Stimulated activated CD8-positive, alpha-beta memory T cell treated with anti-CD3 and anti-CD28 coated beads, Interleukin-12 subunit alpha, Interleukin-12 subunit beta, amount 100 ng/mL, for 24 hours (primary cell): ENCODE results near the gene RYR3.

Experiments
- DNase-seq: peaks from one replicate; pipeline ENCODE4 v3.0.0-alpha.2; 2020; ENCODE audit errors: extremely low read depth

RYR3 gene

GRCh38 chr15:33449810-33450209, 139.0 kb downstream of the RYR3 start:
- no peak for DNase-seq

GRCh38 chr15:33451385-33451784, 140.6 kb downstream of the RYR3 start:
- DNase-seq, result no peak

DNA sequence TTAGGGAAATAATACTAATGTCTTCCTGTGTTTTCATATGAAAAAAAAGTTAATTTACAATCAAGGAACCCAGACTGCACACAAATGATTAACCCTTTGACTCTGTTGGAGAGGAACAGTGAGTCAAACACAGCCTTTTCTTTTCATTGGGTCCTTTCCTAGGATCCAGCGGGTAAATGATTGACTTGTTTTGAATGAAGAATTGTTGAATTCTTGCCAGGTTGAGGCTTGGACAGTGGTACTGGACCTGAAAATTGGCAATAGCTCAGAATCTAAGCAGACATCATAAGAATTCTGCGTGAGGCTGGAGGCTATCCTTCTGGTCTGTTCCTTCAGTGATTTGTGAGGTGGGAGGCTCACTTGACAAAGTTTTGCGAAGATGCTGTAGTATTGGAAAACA, 143.0 kb downstream of the RYR3 start:
- no peak for DNase-seq

DNA sequence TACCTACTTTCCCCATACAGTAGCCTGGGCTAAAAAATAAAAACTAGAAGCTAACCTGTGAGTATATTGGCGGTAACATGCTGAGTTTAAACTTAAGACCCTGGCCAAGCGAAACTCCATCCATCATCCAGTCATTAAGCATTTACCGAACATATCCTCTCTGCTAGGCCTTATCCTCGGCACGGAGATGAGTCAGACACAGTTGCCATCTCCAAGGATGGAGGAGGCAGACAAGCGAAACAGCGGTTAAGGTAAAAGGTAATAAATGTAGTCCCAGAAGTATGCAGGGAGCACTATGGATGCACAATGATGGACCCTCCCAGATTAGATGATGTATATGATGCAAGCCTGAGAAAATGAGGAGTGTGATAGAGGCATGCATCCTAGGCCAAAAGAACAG, 143.6 kb downstream of the RYR3 start:
- no peak for DNase-seq

GRCh38 chr15:33454996-33455395, 144.2 kb downstream of the RYR3 start:
- no peak for DNase-seq

GRCh38 chr15:33458421-33458820, 147.7 kb downstream of the RYR3 start:
- no peak for DNase-seq

GRCh38 chr15:33460166-33460805, 149.5 kb downstream of the RYR3 start:
- no peak for DNase-seq

GRCh38 chr15:33461671-33462070, 150.9 kb downstream of the RYR3 start:
- no peak for DNase-seq

DNA sequence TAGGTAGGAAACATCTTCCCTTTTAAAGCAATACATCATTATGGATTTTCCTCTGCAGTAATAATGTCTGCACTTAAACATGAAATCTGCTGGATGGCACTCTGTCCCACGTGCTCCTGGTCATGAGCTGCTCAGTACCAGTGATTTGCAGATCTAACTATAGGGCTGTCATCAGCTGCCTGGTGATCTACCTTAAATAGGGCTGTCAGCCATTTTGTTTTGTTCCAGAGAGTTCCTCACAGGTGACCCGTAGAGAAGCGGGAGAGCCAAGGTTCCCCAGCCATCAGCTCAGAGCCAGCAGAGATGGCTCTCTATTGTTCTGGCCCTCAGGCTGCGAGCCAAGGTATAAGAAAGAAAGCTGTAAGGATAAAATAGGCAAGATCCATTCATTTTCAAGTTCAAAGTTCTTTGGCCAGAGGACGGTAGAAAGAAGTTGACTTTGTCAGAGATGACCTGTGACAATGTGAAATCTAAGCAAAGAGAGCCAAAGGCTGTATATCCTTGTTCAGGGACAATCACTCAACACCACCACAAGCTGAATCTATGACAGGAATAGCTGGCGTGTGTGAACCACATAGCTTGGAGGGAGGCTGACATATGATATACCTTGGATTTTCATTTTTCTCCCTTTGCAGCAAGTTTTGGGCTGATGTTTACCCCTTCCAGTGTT, 156.5 kb downstream of the RYR3 start:
- DNase-seq, result no peak

GRCh38 chr15:33467816-33468163, 157.0 kb downstream of the RYR3 start:
- DNase-seq, result no peak

DNA sequence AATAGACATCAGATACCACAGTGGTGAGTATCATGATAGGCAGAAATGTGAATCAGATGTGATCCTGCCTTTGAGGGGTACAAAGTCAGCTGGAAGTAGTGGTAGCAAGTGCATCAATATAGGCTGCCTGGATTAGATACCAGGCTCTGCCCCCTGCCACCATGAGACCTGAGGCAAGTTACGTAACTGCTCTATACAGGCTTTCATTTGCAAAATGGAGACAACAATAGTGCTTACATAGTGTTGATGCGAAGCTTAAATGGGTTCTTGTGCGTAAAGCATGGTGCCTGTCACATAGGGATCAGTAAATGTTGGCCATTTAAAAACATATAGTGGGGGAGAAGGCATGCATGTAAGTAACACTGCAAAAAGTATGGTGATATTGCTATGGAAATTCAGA, 158.0 kb downstream of the RYR3 start:
- no peak for DNase-seq

- DNase-seq, result no peak
Measured at GRCh38 chr15:33473005-33473404, 162.2 kb downstream of the RYR3 start.

- DNase-seq, result no peak
Measured at GRCh38 chr15:33473714-33474113, 162.9 kb downstream of the RYR3 start.

DNA sequence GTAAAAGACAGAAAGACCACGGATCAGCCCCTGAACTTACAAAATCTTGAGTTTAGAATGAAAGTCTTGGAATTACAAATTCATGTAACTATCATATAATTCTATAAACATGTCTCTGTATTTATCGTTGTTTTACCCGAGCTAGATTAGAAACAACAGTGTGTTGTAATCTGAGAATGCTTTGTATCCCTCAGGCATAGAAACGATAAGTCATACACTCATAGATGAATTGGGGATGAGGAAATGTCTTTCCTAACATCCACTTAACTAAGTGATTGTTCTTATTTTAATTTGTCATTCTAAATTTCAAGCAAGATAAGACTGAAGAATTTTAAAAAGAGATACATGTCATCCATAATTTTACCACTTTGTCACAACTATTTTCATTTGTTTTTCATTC, 165.3 kb downstream of the RYR3 start:
- DNase-seq, result no peak

- DNase-seq, result no peak
Measured at GRCh38 chr15:33476908-33477307, 166.1 kb downstream of the RYR3 start.

- DNase-seq, result no peak
Measured at GRCh38 chr15:33489335-33489734, 178.6 kb downstream of the RYR3 start.

DNA sequence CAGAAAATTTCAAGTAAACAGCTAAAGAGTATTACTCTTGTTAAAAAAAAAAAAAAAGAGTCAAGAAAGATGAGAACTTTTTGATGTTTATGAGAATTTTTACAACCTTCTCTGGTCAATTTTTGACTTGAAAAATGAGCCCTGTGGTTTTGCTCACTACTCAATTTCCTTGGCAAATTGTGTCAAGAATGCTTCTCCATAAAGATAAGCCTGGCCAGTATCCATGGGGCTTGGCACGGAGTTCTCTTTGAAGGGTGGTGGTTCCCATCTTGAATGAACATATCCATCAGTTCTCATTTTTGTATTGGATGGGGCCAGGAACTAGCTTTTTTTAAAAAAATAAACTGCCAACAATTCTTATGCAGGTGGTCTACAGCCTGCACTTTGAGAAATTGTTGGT, 179.9 kb downstream of the RYR3 start:
- DNase-seq, result no peak

DNA sequence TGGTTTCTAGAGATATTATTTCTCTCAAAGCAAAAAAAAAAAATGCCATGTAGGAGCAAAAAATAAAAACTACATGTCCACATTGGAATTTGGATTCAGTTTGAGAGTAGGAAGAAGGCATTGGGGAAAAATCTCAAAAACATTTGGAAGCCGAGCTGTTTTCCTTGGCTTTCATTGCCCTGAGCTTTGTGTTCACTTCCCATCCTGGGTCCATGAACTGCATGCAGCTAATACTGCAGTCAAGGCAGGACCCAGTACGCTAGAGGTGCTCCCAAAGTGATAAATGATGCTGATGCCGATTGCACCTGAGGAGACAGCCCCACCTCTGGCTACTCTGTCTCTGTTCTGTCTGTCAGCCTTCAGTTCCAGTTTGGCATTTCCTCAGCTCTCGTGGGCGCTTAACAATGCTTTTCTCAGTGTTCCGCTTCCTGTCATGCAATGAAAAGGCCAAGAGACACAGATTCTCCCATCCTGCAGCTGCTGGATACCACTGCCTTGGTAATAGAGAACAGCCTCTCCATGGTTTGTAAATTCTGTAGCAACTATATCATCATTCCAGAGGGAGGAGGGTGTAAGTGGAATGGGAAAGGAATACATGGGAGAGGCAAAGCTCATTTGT, 181.8 kb downstream of the RYR3 start:
- no peak for DNase-seq

DNA sequence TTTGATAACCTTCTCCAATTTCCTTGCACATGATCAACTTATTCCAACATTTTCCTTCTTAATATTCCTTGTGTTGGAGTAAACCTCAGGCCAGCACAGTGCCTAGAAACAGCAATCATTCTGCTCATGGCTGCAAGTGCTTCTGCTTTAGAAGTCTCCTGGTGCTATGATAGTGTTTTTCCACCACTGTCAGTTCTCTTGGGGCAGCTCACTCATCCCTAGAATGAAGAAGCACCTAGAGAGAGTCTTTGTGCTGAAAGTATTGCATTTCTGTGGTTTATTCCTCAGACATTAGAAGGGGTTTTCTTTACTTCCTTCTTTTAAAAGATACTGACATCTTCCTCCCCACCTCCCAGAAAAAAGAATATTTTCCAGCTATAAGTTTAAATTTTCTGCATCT, 183.5 kb downstream of the RYR3 start:
- no peak for DNase-seq

GRCh38 chr15:33500432-33501195, 189.8 kb downstream of the RYR3 start:
- DNase-seq, result no peak

DNA sequence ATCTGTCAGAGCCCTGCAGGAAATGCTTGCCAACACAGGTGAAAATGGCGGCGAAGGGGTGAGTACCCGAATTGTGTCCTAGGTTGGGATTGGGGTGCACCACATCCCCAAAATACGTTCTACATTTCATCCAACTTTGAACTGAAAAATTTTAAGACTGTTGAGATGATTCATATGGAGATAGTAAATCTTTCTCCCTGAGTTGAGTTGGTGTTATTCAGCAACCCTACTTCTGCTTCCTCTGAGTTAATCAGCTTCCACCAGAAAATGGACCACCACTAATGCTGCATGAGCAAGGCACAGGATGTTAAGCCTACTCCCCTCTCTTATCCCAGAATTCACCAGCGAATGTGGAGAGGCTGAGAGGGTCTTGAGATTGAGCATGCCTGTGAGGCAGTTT, 192.9 kb downstream of the RYR3 start:
- DNase-seq, result no peak

DNA sequence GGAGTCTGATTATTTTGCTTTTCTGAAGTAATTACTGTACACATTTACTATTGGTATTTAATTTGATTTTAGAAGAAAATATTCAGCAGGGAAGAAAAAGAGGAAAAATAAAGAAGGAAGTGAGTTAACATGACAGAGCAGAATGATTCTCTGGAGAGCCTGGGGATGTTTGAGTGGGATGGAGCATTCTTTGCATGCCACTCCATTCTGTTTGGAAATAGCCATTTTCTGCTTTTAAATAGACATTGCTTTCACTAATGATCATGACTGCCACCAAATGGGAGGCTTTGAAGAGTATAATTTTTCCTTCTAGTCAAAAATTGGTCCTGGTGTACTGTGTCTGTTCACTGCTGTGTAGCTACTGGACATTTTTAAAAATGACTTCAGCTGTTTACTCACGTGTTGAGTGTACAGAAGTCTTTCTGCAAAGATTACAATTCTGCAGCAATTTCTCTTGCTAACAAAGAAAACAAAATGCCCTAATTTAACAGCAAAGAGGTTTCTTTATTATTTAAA, 196.1 kb downstream of the RYR3 start:
- no peak for DNase-seq

DNA sequence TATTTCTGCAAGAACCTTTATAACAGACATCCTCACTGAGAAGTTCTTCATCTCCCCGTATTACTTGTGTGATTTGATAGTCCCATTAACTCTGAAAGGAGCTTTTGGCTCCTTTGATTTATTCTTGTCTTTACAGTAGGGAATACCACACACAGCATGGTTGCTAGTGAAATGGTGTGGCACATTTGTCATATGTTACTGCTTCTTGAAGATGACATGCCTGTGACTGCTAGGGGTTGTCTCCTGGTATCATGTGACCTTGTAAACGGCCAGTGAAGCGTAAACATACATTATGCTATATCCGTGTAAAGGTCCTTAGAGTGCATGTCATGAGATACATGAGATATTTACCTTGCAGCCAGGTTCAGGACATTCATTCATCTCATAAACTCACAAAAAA, 197.9 kb downstream of the RYR3 start:
- DNase-seq, result no peak
